GOT3 (cell line): Measurements from ENCODE around the gene TSPAN32.

ENCODE experiments used
- DNase-seq: peaks from one replicate; lab custom pipeline; 2025; ENCODE audit warnings: mixed read lengths; lab: John Stamatoyannopoulos, UW

TSPAN32 gene

DNA sequence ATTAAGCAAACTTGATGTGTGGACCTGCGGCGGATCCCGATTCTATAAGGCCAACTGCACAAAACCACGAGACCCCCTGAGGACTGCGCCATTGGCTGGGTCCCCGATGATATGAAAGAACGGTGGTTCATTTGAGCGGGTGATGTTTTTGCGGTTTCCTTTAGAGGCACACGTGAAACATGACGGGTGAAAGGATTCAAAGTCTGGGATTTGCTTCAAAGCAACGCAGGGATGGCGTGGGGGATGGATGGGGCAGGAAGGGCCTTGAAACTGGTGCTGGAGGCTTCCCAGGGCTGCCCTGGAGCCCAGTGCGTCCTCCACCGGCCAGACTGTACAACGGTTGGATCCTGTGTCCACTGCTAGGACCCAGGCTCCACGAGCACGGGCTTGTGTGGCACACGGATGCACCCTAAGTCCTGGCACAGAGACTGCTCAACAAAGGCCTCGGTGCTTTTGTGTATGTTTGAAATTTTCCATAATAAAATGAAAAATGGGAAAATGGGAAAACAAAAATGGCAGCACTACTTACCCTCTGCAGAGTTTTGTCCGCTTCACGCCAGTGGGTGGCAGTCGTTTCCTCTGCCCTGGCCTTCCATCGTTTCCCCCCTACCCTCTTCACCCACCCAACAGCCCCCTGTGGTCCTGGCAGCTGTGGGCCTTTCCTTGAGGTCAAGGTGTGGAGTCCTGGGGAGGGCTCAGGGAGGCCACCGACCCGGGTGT is 35.1 kb upstream of the TSPAN32 start:
- DNase-seq: no peak

DNA sequence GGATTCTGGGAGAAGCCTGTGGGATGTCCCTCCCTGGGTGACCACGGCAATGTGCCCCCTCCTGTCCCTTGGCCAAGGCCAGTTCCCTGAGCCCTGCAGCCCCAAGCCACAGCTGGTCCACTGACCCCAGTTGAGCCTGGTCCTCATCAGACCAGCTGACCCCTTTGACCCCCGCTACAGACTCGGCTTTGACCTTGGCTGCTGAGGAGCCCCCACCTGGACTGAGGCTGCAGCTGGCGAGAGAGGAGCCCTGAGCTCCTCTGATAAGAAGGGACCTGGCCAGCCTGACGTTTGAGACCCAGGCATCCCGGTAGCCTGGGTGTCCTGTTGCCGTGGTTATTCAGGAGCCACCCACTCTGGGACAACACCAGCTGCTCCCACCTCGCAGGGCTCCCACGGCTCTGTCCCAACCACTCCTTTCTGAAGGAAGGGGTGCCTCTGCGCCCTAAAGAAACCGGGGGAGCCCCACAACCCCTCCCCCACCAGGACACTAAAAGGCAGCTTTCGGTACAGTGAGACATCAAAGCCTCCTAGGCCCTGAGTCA is 34.4 kb upstream of the TSPAN32 start:
- DNase-seq: no peak

- DNase-seq: no peak
Measured at GRCh38 chr11:2267851-2268728, 33.7 kb upstream of the TSPAN32 start.

- no peak for DNase-seq
Measured at GRCh38 chr11:2268729-2269600, 32.8 kb upstream of the TSPAN32 start.

DNA sequence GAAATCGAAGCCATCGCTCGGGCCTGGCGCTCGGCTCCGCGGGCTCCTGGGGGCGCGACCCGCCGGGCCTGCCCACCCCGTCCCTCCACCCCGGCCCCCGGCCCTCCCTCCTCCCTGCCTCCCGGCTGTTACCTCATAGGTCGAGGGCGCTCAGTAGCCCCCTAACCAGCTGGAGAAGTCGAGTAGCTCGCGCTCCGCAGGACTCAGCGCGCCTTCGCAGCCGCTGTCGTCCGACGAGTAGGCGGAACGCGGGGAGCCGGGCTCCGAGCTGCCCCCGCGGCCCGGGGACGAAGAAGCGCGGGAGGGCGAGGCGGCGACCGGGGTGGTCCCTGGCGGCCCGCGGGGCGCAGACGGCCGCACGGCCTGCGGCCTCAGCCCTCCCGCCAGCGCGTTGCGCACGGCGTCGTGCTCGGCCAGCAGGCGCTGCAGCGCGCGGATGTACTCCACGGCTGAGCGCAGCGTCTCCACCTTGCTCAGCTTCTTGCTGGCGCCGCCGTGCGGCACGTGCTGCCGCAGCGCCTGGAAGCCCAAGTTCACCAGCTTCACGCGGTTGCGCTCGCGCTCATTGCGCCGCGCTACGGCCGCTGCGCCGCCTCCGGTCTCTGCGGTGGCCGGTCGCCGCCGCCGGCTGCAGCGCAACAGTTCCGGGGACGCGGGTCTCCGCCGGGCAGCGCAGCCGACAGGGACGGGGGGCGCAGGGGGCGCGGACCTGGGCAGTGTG is 32.1 kb upstream of the TSPAN32 start:
- DNase-seq: no peak

- DNase-seq: no peak
Measured at GRCh38 chr11:2270322-2271076, 31.3 kb upstream of the TSPAN32 start, which contains the start of gene ASCL2. Gene ASCL2 (minus strand): TSS chr11:2270588. CDS start chr11:2270332, 256 bp downstream.

DNA sequence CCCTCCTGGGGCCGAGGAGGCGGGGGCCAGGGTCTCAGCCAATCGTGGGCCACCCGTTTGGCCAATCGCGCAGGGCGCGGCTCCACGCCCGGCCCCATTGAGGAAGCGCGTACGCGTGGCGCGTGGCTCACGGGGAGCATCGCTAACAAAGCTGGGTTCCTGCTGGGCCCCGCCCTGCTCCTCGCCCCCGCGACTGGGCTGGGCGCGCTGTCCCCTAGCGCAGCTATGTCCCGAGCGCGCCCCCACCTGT is 30.8 kb upstream of the TSPAN32 start:
- DNase-seq: no peak

- no peak for DNase-seq
Measured at GRCh38 chr11:2271327-2272227, 30.2 kb upstream of the TSPAN32 start.

GRCh38 chr11:2272228-2272945 is 29.4 kb upstream of the TSPAN32 start:
- DNase-seq: no peak

DNA sequence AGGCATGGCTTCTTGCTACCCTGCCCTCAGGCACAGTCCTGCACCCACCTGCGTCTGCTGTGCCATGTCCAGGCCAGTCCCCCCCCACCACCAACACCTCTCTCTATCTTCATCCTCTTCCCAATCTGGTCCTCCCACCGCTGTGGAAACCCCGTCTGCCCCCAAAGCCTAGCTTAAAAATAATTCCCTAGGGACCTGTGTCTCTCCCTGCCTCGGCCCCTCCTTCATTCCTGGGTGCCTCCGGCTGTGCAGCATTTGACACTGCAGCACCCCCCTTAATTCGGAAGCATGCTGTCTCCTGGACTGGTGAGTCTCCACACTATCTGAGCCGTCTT is 28.9 kb upstream of the TSPAN32 start:
- DNase-seq: no peak

GRCh38 chr11:2273311-2273710 is 28.5 kb upstream of the TSPAN32 start:
- DNase-seq: no peak

DNA sequence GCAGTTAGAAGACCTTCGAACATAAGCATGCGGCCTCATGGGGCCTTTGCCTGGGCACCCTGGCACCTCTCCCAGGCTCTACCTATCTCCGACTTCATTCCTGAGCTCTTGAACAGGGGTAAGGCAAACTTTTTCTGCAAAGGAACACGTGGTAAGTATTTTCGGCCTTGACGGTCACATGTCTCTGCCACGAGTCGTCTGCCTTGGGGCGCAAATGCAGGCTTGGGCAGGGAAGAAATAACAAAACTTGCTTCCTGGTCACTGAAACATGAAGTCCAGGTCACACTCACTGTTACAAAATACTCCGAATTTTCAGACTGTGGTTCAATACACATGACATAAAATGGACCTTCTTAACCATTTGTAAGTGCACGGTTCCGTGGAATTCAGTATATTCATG is 28.0 kb upstream of the TSPAN32 start:
- DNase-seq: no peak

DNA sequence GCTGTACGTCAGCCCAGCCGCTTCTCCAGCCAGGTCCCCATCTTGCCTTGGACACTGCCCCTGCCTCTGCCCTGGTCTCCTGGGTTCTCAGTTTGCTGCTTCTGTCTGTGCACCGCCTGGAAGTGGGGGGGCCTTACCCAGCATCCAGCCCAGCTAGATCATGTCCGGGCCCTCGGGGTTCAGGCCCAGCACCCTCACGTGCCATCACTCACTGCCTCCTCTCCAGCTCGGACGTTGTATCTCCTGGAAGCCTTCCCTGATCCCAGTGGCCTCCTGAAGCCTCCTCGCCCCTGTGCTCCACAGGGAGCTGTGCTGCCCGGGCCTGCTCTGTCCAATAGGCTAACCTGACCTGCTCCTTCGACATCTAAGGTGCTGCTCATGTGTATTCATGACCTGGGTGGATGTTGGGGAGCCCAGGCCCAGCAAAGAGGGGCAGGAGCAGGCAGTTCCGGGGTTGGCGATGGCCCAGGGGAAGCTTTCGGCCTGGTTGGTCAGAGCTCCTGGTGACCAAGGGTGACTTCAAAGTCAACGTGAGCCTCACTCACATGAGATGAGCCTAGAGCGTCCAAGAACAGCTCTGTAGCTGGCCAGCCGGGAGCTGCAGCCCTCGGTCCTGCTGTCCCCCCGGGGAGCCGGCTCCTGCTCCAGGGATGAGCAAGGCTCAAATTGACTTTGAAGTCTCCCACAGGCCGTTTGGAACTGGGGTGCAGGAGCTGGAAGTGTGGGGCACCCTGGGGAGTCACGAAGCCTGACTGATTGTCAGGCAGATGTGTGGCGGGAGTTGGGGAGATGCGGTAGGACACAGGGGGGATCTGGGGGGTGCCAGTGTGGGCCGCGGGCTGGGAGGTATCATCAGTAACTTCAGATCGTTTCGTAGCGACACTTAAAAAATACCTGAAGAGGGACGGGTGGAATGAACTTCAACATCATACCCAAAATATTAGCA is 26.2 kb upstream of the TSPAN32 start:
- no peak for DNase-seq

- DNase-seq: no peak
Measured at GRCh38 chr11:2276280-2277007, 25.4 kb upstream of the TSPAN32 start.

DNA sequence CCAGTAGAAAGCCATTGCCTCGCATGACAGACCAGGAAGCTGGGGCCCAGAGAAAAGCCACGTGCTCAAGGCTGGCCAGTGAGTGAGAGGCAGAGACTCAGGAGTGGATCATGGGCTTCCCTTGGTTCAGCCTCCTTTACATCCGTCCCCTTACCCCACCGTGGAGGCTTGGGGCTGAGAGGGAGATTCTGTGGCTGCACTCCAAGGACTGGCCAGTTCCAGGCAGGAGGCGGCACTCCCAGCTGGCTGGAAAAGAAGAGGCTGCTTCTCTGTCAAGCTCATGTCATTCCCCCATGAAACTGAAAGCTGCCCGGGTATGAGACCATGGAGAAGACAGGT is 24.8 kb upstream of the TSPAN32 start:
- DNase-seq: no peak

DNA sequence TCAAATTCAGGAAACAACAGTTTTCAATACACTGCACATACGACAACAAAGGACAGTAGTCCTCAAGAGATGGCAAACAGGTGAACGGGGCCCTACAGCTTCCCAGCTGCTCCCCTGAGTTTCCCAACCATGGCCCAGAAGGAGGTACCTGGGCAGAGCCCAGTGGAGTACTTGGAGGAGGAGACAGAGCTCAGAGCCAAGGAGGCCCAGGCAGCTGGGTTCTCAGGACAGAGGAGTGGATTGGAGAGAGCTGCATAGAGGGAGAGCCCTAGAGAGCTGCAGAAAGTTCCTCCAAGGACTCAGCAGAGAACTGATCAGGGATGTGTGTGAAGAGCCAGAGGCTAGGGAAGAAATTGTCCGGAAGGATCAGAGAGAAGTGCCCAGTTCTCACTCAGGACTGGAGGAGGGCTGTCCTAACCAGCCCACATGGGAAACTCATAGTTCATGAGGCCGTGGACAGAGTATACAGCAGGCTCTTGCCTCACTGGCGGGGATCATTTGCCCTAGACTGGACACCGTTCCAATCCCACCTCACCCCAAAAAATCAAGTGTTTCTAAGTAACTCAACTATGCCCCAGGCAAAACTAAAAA is 23.8 kb upstream of the TSPAN32 start:
- DNase-seq: no peak

DNA sequence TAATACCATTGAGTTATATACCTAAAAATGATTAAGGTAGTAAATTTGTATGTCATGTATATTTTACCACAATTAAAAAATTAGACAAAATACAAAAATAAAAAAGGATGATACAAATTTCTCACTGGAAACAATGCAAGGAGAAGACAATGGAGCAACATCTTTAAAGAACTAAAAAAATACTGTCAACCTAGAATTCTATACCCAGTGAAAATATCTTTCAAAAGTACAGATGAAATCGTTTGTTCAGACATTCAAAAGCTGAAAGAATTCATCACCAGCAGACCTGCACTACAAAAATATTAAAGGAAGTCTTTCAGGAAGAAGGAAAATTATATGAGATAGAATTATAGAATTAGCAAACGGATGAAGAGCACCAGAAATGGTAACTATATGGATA is 21.6 kb upstream of the TSPAN32 start:
- DNase-seq: no peak
